HFFc6 (cell line): ENCODE results near the gene ARHGEF17. TPM values are rescaled to one million over a fixed set of nuclear protein-coding genes. Genes with fewer than 3 reads are reported as not detected.

Experiments used
- DNase-seq: peaks from one replicate; pipeline ENCODE4 v3.0.0-alpha.2; 2018
- H3K27ac Mint-ChIP-seq: 2 replicates; pipeline ENCODE4 v1.8.0; 2020; ENCODE audit warnings: mild to moderate bottlenecking, mixed read lengths
- H3K27me3 Mint-ChIP-seq: 2 replicates; pipeline ENCODE4 v1.8.0; 2021; ENCODE audit warnings: mild to moderate bottlenecking, moderate library complexity, mixed read lengths; ENCODE audit not compliant: insufficient read depth
- H3K36me3 Mint-ChIP-seq: 2 replicates; pipeline ENCODE4 v1.8.0; 2021; ENCODE audit warnings: low read depth, mixed read lengths
- H3K4me1 Mint-ChIP-seq: 2 replicates; pipeline ENCODE4 v1.8.0; 2020; ENCODE audit warnings: low read depth, mixed read lengths
- H3K4me3 Mint-ChIP-seq: 2 replicates; pipeline ENCODE4 v1.8.0; 2020; ENCODE audit warnings: mild to moderate bottlenecking, moderate library complexity, mixed read lengths
- H3K9me3 Mint-ChIP-seq: 2 replicates; pipeline ENCODE4 v1.8.0; 2020; ENCODE audit warnings: mild to moderate bottlenecking, mixed read lengths
- total RNA-seq, 6 experiments: library from RNA; stranded (reverse); fragmentation: NEBNext Ultra II Directional; extraction: Animal tissue kit (Norgen Biotek cat#: 25700); gene quantifications; 2 replicates in 1 of 6; 3 replicates in 5 of 6; pipeline ENCODE4 v1.2.3, GENCODE V29; 2021
- TF ChIP-seq, protein P1 (sequence below): fragments of 200-600 bp; sonication (generic); IDR thresholded peaks from 2 replicates; pipeline ENCODE4 v1.5.0; 2021; ENCODE audit warnings: antibody characterized with exemption, mild to moderate bottlenecking

ARHGEF17 gene
- total RNA-seq, 6 experiments from 2014 or later: 84.6 to 112 (median 92.1) TPM

DNA sequence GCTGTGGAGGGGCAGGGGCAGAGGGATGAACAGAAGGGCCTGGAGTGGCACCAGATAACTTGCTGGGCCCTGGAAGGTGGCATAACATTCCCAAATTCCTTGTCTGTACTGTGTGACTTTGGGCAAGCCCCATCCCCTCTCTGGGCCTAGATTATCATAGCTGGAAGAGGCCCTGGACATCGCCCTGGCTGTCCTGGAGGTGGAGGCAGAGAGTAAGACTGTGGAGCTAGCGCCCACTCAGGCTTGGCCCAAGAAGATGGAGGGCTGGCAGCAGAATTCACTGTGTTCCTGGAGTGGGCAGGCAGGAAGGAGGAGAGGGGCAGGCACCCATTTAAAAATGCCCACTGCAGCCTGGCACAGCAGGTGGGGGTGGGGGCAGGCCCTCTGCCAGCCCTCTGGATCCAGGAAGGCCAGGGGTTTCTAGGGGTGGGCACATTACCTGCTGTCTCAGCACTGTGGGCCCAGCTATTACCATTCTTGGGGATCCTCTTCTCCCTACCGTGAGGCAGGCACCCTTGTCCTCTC, 22.6 kb downstream of the ARHGEF17 start:
- H3K4me1 Mint-ChIP-seq: peaks cover 98% of the 10 kb centered on the region
- TF ChIP-seq, protein P1, sequence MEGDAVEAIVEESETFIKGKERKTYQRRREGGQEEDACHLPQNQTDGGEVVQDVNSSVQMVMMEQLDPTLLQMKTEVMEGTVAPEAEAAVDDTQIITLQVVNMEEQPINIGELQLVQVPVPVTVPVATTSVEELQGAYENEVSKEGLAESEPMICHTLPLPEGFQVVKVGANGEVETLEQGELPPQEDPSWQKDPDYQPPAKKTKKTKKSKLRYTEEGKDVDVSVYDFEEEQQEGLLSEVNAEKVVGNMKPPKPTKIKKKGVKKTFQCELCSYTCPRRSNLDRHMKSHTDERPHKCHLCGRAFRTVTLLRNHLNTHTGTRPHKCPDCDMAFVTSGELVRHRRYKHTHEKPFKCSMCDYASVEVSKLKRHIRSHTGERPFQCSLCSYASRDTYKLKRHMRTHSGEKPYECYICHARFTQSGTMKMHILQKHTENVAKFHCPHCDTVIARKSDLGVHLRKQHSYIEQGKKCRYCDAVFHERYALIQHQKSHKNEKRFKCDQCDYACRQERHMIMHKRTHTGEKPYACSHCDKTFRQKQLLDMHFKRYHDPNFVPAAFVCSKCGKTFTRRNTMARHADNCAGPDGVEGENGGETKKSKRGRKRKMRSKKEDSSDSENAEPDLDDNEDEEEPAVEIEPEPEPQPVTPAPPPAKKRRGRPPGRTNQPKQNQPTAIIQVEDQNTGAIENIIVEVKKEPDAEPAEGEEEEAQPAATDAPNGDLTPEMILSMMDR: peak; percentile 66
- H3K36me3 Mint-ChIP-seq: peaks cover 25% of the 10 kb centered on the region
- peak; percentile 52 for DNase-seq
- peaks cover 6% of the 10 kb centered on the region for H3K27me3 Mint-ChIP-seq
- H3K27ac Mint-ChIP-seq: peak overlapping the region; percentile 84
- no peaks in the 10 kb centered on the region for H3K9me3 Mint-ChIP-seq
- peak overlapping the region; percentile 40 for H3K4me3 Mint-ChIP-seq

DNA sequence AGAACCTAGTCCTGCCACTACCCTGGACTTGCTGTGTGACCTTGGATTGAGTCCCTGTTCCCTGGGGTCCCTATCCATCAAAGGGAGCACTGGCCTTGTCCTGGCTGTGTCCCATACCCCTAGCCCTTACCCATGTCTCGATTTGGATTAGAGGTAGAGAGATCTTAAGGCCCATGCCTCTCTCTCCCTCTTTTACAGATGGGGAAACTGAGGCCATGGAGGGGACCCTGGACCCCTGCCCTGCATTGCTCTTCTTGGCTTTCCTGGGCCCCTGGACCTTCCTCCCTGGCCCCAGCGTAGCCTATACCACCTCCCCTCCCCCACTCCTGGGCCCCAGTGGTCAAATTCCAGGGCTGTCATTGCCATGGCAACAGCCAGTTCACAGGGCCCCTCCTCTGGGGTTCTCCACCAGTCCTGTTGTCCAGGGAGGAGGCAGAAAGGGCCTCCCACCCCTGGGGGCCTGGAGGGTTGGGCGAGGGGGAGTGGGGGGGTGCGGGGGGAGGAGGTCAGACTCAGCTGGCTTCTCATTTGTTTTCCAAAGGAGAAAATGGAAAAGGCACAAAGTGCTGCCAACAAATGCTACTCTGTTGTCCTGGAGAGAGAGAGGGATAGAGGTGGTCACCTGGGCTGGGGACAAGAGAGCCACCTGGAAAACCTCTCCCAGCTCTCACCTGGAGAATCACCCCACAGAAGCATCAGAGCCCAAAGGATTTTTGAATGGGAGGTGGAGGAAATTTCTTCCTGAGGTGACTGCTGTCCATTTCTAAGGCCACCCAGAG, 23.3 kb downstream of the ARHGEF17 start:
- Mint-ChIP-seq H3K9me3 (no peaks in the 10 kb centered on the region), H3K4me3 (0 out of 2 replicates have a peak overlapping the region, but pooled peaks have one; percentile 17), H3K36me3 (peaks cover 21% of the 10 kb centered on the region), H3K27me3 (peaks cover 6% of the 10 kb centered on the region), H3K27ac (peak overlapping the region; percentile 89), H3K4me1 (peaks cover 99% of the 10 kb centered on the region)
- DNase-seq: no peak
- TF ChIP-seq, protein P1: no peak

DNA sequence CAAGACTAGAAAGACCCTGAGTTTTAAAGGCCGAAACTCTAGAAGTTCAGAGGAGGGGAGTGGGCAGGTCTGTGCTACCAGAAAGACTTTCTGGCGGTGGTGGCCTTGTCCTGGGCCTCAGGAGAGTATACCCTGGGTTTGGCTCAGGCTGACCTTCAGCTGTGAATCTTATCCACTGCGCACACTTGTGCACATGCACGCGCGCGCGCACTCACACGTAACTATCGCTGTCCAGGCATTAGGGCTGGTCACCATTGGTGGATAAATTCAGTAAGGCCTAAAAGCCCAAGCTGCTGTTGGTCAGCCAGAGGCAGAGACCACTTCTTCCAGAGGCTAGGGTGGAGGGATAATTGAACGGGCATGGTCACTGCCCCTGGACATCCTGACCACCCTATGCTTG, 25.1 kb downstream of the ARHGEF17 start:
- Mint-ChIP-seq H3K4me1 (peaks cover 95% of the 10 kb centered on the region), H3K27ac (peak overlapping the region; percentile 89), H3K9me3 (no peaks in the 10 kb centered on the region), H3K4me3 (no peak overlapping the region), H3K27me3 (peaks cover 8% of the 10 kb centered on the region; the same call in 1 of the 2 replicates), H3K36me3 (peaks cover 6% of the 10 kb centered on the region; the same call in 1 of the 2 replicates)
- DNase-seq: no peak
- TF ChIP-seq, protein P1: no peak

DNA sequence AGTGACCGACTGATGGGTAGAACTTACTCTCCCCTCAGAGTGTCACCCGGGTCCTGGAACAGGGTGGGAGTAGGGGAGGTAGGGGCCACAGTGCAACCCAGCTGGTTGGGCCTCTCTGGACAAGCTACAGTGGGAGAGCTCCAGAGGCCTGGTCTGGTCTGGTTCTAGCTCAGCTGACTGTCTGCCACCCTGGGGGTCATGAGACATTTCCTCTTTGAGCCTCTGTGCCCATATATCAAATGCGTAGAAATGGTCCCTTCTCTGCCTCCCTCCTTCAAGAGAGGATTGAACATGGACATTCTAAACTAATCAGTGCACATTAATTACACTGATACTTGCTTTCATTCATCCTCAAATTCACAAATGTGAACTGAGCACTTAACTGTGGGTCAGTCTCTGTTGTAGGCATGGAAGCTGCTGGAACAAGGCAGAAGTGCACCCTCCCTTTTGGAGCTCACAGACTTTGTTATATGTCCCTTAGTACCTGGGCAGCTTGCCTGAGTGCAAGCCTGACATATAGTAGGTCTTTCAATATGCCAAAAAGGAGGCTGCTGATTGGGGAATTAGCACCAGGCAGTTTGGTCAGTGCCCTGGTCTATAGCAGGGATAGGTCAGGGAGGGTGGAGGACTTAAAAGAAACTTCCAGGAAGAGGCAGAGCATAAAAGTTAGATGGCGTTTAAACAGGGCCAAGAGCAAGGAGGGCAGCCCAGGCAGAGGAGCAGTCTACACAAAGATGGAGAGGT, 25.7 kb downstream of the ARHGEF17 start:
- H3K9me3 Mint-ChIP-seq: no peaks in the 10 kb centered on the region
- TF ChIP-seq, protein P1: no peak
- peak overlapping the region; percentile 58 for H3K4me3 Mint-ChIP-seq
- no peak for DNase-seq
- peaks cover 6% of the 10 kb centered on the region; the same call in 1 of the 2 replicates for H3K27me3 Mint-ChIP-seq
- peaks cover 93% of the 10 kb centered on the region for H3K4me1 Mint-ChIP-seq
- H3K27ac Mint-ChIP-seq: peak overlapping the region; percentile 89
- H3K36me3 Mint-ChIP-seq: peaks cover 2% of the 10 kb centered on the region; the same call in 1 of the 2 replicates

DNA sequence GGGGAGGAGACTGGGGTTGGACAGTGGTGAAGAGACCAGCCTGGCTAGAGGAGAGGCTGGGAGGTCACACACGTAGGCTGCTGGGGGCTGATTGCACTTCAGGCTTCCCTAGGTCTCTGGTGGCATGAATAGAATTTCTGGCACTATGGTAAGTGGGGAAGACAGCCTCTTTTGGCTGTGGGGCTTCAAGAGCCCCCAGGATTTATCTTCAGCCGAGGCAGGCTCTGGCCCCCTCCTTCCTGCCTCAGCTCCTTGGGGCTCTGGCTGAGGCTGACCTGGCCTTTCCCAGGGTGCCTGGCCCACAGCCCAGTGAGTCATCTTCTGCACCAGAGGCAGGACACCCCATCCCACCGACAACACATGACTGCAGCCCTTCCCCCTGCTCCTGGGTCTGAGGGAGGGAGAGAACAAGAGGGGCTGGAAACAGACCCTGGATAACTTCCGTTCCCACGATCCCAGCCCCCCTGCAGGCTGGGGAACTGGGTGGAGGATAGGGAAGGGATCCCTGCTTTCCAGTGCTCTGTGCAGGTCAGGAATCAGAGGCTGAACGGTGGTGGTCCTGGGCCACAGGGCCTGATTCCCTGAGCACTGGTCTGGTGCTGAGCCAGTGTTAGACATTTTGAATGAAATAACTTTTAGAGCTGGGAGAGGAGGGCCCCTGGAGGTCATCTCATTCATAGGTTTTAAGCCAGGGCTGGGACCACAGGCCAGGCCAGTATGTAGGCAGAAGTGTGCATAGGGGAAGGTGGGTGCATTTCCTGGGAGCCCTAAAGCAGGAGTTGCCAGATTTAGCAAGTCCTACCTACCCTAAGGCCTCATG, 26.5 kb downstream of the ARHGEF17 start:
- peaks cover 93% of the 10 kb centered on the region for H3K4me1 Mint-ChIP-seq
- TF ChIP-seq, protein P1: no peak
- peak overlapping the region; percentile 89 for H3K27ac Mint-ChIP-seq
- H3K9me3 Mint-ChIP-seq: no peaks in the 10 kb centered on the region
- peak; percentile 81 for DNase-seq
- H3K27me3 Mint-ChIP-seq: peaks cover 6% of the 10 kb centered on the region; the same call in 1 of the 2 replicates
- H3K36me3 Mint-ChIP-seq: no peaks in the 10 kb centered on the region; the same call in 1 of the 2 replicates
- peak overlapping the region; percentile 58 for H3K4me3 Mint-ChIP-seq
